ENCODE measurements around the gene CD99. TPM values are rescaled to one million over a fixed set of nuclear protein-coding genes. Genes with fewer than 3 reads are reported as not detected.
"Not testable (repeated sequence)": the region's sequence is repeated elsewhere in the genome, so short reads cannot be mapped to it uniquely, and the experiment has no call there.

The CD99 gene
- total RNA-seq, 4 donors from 2014 or later, result 162 to 192 (median 179) TPM

GRCh38 chrX:2719774-2720447 lies 28.8 kb downstream of the CD99 start:
- no peaks in the 10 kb centered on the region for H3K27me3 ChIP-seq
- WGBS, result 97% methylated on average over 10 of the region's 10 CpGs
- H3K36me3 ChIP-seq, result peaks cover 97% of the 10 kb centered on the region
- H3K4me3 ChIP-seq, result no peak overlapping the region
- H3K27ac ChIP-seq, result no peak overlapping the region
- TF ChIP-seq EP300 (IDR thresholded peaks at IDR 0.05) (no peak), POLR2AphosphoS5 (IDR thresholded peaks at IDR 0.05) (no peak), POLR2A (IDR thresholded peaks at IDR 0.05) (no peak), CTCF (IDR thresholded peaks at IDR 0.05) (no peak)
- no peaks in the 10 kb centered on the region for H3K9me3 ChIP-seq
- DNase-seq (ENCODE audit: low spot score in 2 of 2), result no peak
- no peaks in the 10 kb centered on the region for H3K4me1 ChIP-seq

- Histone ChIP-seq H3K4me3 (no peak overlapping the region), H3K27ac (no peak overlapping the region), H3K36me3 (peaks cover 97% of the 10 kb centered on the region), H3K27me3 (no peaks in the 10 kb centered on the region), H3K9me3 (no peaks in the 10 kb centered on the region), H3K4me1 (no peaks in the 10 kb centered on the region)
- 95% methylated on average over 20 of the region's 20 CpGs for WGBS
- no peak for DNase-seq (ENCODE audit: low spot score in 2 of 2)
- TF ChIP-seq POLR2AphosphoS5 (IDR thresholded peaks at IDR 0.05) (no peak), EP300 (IDR thresholded peaks at IDR 0.05) (no peak), CTCF (IDR thresholded peaks at IDR 0.05) (no peak), POLR2A (IDR thresholded peaks at IDR 0.05) (no peak)
Measured at GRCh38 chrX:2723286-2723879, 32.3 kb downstream of the CD99 start.

- peaks cover 98% of the 10 kb centered on the region for H3K36me3 ChIP-seq
- not testable (repeated sequence) for H3K27me3 ChIP-seq; DNase-seq (ENCODE audit: low spot score in 2 of 2); H3K27ac ChIP-seq; H3K4me1 ChIP-seq; H3K4me3 ChIP-seq; H3K9me3 ChIP-seq
- 95% methylated on average over 11 of the region's 11 CpGs for WGBS
Measured at GRCh38 chrX:2727264-2727663, 36.2 kb downstream of the CD99 start.

- no peak overlapping the region for H3K4me3 ChIP-seq
- WGBS, result 71% methylated on average over 9 of the region's 9 CpGs
- TF ChIP-seq POLR2AphosphoS5 (IDR thresholded peaks at IDR 0.05), result no peak
- TF ChIP-seq POLR2A (IDR thresholded peaks at IDR 0.05), result no peak
- TF ChIP-seq EP300 (IDR thresholded peaks at IDR 0.05), result no peak
- no peak for TF ChIP-seq CTCF (IDR thresholded peaks at IDR 0.05)
- H3K9me3 ChIP-seq, result no peaks in the 10 kb centered on the region
- H3K36me3 ChIP-seq, result peaks cover 88% of the 10 kb centered on the region
- H3K27ac ChIP-seq, result no peak overlapping the region
- no peaks in the 10 kb centered on the region for H3K27me3 ChIP-seq
- no peaks in the 10 kb centered on the region for H3K4me1 ChIP-seq
- DNase-seq (ENCODE audit: low spot score in 2 of 2), result no peak
Measured at GRCh38 chrX:2732076-2732475, 41.0 kb downstream of the CD99 start.

- TF ChIP-seq CTCF (IDR thresholded peaks at IDR 0.05) (no peak), POLR2AphosphoS5 (IDR thresholded peaks at IDR 0.05) (no peak), EP300 (IDR thresholded peaks at IDR 0.05) (no peak), POLR2A (IDR thresholded peaks at IDR 0.05) (no peak)
- H3K36me3 ChIP-seq, result peaks cover 85% of the 10 kb centered on the region
- no peaks in the 10 kb centered on the region for H3K4me1 ChIP-seq
- H3K27ac ChIP-seq, result no peak overlapping the region
- H3K9me3 ChIP-seq, result no peaks in the 10 kb centered on the region
- no peak for DNase-seq (ENCODE audit: low spot score in 2 of 2)
- no peaks in the 10 kb centered on the region for H3K27me3 ChIP-seq
- H3K4me3 ChIP-seq, result no peak overlapping the region
Measured at GRCh38 chrX:2732649-2733048, 41.6 kb downstream of the CD99 start.
